ENCODE measurements around the gene MYL2.
A peak's percentile ranks its signal among the peaks of the same experiment; 100 is the strongest.

MYL2 gene

GRCh38 chr12:110937104-110937641 lies 16.8 kb upstream of the MYL2 start:
- no peak overlapping the region for H3K27ac Mint-ChIP-seq
- DNase-seq (peak; percentile 45 to 53 (median 49)), ATAC-seq (replicated peaks) (no peak)
- H3K4me1 Mint-ChIP-seq (ENCODE audit: low read depth in 2 of 2): peaks cover 6% of the 10 kb centered on the region in 2 donors
- H3K4me3 Mint-ChIP-seq: peak overlapping the region in 1 of 2 donors; percentile 25
- peaks cover 42 to 59% of the 10 kb centered on the region in 2 donors for H3K27me3 Mint-ChIP-seq
- H3K9me3 Mint-ChIP-seq: no peaks in the 10 kb centered on the region
- no peaks in the 10 kb centered on the region for H3K36me3 Mint-ChIP-seq (ENCODE audit: insufficient read depth)

- H3K4me1 Mint-ChIP-seq (ENCODE audit: low read depth in 2 of 2): peaks cover 6% of the 10 kb centered on the region in 2 donors
- H3K36me3 Mint-ChIP-seq (ENCODE audit: insufficient read depth): no peaks in the 10 kb centered on the region
- H3K27ac Mint-ChIP-seq: no peak overlapping the region
- no peak overlapping the region for H3K4me3 Mint-ChIP-seq
- DNase-seq (no peak), ATAC-seq (replicated peaks) (no peak)
- peaks cover 36 to 53% of the 10 kb centered on the region in 2 donors for H3K27me3 Mint-ChIP-seq
- no peaks in the 10 kb centered on the region for H3K9me3 Mint-ChIP-seq
Observed at GRCh38 chr12:110936367-110937103, 16.2 kb upstream of the MYL2 start.

DNA sequence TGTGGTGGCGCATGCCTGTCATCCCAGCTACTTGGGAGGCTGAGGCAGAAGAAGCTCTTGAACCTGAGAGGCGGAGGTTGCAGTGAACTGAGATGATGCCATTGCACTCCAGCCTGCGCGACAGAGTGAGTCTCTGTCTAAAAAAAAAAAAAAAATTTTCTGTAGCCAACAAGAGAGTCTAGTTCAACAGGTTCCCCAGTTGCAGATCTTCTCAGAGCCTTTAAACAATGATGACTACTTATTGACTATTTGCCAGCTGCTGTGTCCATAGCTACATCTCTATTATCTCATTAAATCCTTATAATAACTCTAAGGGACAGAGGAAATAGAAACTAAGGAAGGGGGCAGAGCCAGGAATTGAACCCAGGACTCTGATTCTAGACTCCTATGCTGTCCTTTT lies 15.2 kb upstream of the MYL2 start:
- H3K27ac Mint-ChIP-seq: no peak overlapping the region
- H3K9me3 Mint-ChIP-seq: no peaks in the 10 kb centered on the region
- DNase-seq: no peak
- H3K4me3 Mint-ChIP-seq: no peak overlapping the region
- no peak for ATAC-seq (replicated peaks)
- H3K27me3 Mint-ChIP-seq: peaks cover 34 to 43% of the 10 kb centered on the region in 2 donors
- no peaks in the 10 kb centered on the region for H3K36me3 Mint-ChIP-seq (ENCODE audit: insufficient read depth)
- H3K4me1 Mint-ChIP-seq (ENCODE audit: low read depth in 2 of 2): peaks cover 6% of the 10 kb centered on the region in 2 donors

- Mint-ChIP-seq H3K27me3 (peaks cover 34 to 37% of the 10 kb centered on the region in 2 donors), H3K27ac (no peak overlapping the region), H3K36me3 (ENCODE audit: insufficient read depth) (no peaks in the 10 kb centered on the region)
Observed at GRCh38 chr12:110934093-110934852, 13.9 kb upstream of the MYL2 start.

GRCh38 chr12:110933326-110933974 lies 13.1 kb upstream of the MYL2 start:
- H3K36me3 Mint-ChIP-seq (ENCODE audit: insufficient read depth): no peaks in the 10 kb centered on the region
- no peak overlapping the region for H3K27ac Mint-ChIP-seq
- H3K27me3 Mint-ChIP-seq: peaks cover 34 to 37% of the 10 kb centered on the region in 2 donors
- DNase-seq (no peak), ATAC-seq (replicated peaks) (no peak)
- no peak overlapping the region for H3K4me3 Mint-ChIP-seq
- no peaks in the 10 kb centered on the region for H3K9me3 Mint-ChIP-seq
- peaks cover 6% of the 10 kb centered on the region in 2 donors for H3K4me1 Mint-ChIP-seq (ENCODE audit: low read depth in 2 of 2)

More at GRCh38 chr12:110934093-110934852, 13.9 kb upstream of the MYL2 start:
- no peaks in the 10 kb centered on the region for H3K9me3 Mint-ChIP-seq
- DNase-seq (no peak), ATAC-seq (replicated peaks) (no peak)
- H3K4me1 Mint-ChIP-seq (ENCODE audit: low read depth in 2 of 2): peaks cover 6% of the 10 kb centered on the region in 2 donors
- H3K4me3 Mint-ChIP-seq: no peak overlapping the region

GRCh38 chr12:110932046-110932445 lies 11.7 kb upstream of the MYL2 start:
- peaks cover under 1 to 1% of the 10 kb centered on the region in 2 donors for H3K4me1 Mint-ChIP-seq (ENCODE audit: low read depth in 2 of 2)
- no peak overlapping the region for H3K27ac Mint-ChIP-seq
- no peak overlapping the region for H3K4me3 Mint-ChIP-seq
- H3K9me3 Mint-ChIP-seq: no peaks in the 10 kb centered on the region
- peaks cover 27 to 28% of the 10 kb centered on the region in 2 donors for H3K27me3 Mint-ChIP-seq
- no peak for DNase-seq
- ATAC-seq (replicated peaks): no peak
- no peaks in the 10 kb centered on the region for H3K36me3 Mint-ChIP-seq (ENCODE audit: insufficient read depth)

- no peak overlapping the region for H3K27ac Mint-ChIP-seq
- no peak overlapping the region for H3K4me3 Mint-ChIP-seq
- no peaks in the 10 kb centered on the region for H3K9me3 Mint-ChIP-seq
- ATAC-seq (replicated peaks) (no peak), DNase-seq (no peak)
- no peaks in the 10 kb centered on the region for H3K36me3 Mint-ChIP-seq (ENCODE audit: insufficient read depth)
- no peaks in the 10 kb centered on the region for H3K4me1 Mint-ChIP-seq (ENCODE audit: low read depth in 2 of 2)
- H3K27me3 Mint-ChIP-seq: peaks cover 21% of the 10 kb centered on the region in 2 donors
Observed at GRCh38 chr12:110931315-110931728, 10.9 kb upstream of the MYL2 start.

DNA sequence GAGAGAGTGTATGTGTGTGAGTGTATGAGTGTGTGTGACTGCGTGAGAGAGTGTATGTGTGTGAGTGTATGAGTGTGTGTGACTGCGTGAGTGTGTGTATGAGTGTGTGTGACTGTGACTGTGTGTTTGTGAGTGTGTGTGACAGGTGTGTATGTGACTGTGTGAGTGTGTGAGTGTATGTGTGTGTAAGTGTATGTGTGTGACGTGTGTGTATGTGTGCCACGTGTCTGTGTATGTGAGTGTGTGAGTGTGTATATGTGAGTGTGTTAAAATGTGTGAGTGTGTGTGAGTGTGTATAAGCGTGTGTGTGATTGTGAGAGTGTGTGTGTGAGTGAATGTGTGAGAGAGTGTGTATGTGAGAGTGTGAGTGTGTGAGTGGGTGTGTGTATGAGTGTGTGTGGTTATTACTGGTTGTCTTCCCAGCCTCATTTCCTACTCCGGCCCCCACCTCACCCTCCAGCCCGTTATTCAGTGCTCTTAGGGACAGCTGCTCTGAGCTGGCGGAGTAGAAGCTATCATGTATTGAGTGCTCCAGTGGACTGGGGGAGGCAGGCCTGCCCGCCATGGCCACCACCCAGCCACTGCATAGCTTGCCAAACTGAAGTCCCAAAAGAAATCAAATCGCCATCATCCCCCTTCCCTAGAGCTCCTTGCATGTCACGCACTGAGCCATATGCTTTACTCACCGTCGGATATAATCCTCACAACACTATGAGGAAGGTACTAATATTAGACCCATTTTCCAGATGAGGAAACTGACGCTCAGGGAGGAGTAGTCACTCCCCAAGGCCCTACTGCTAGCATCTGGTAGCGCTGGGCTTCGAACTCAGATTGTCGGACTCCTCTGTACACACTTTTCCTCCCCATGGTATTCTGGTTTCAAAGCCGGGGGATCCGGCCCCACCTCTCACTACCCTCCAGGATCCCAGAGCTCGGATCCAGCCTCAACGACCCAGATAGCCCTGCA lies 10.3 kb upstream of the MYL2 start:
- Mint-ChIP-seq H3K27ac (no peak overlapping the region), H3K27me3 (peaks cover 17 to 21% of the 10 kb centered on the region in 2 donors), H3K4me1 (ENCODE audit: low read depth in 2 of 2) (no peaks in the 10 kb centered on the region), H3K9me3 (no peaks in the 10 kb centered on the region), H3K4me3 (no peak overlapping the region), H3K36me3 (ENCODE audit: insufficient read depth) (no peaks in the 10 kb centered on the region)
- DNase-seq (no peak), ATAC-seq (replicated peaks) (no peak)

DNA sequence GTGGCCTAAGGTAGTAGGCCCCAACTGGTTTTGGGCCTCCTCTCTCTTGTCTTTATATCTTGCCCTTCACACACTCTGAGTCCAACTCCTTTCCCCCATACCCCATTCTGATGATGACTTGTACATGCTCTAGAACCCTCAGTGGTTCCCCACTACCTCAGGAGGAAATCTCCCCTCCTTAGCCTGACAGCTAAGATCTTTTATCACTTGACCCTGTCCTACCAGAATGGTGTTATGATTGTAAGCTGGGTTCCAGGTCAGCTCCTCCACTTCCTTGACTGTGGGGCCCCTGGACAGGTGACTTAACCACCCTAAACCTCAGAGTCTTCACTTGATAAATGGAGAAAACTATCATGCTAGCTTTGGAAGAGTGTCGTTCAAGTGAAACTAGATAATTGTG lies 9.4 kb upstream of the MYL2 start:
- DNase-seq (no peak), ATAC-seq (replicated peaks) (no peak)
- no peaks in the 10 kb centered on the region for H3K36me3 Mint-ChIP-seq (ENCODE audit: insufficient read depth)
- H3K4me1 Mint-ChIP-seq (ENCODE audit: low read depth in 2 of 2): no peaks in the 10 kb centered on the region
- no peaks in the 10 kb centered on the region for H3K9me3 Mint-ChIP-seq
- H3K27me3 Mint-ChIP-seq: peaks cover 22 to 25% of the 10 kb centered on the region in 2 donors
- no peak overlapping the region for H3K4me3 Mint-ChIP-seq
- H3K27ac Mint-ChIP-seq: no peak overlapping the region

DNA sequence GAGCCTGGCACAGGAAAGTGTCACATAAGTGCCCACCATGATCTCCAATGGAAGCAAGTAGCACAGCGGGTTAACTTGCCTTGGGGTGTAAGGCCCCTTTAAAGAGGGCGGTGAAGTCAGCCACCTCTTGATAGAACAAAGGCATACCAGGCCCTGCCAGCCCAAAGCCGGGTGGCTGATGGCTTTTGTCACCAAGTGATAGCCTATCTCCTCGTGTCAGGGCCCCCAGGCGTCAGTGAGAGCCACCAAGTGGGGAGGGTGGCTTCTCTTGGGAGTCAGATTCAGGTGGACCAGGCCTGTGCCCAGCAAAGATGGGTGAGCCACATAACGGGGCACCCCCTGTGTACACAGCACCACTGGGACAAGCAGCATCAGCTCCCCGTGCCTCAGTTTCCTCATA lies 8.3 kb upstream of the MYL2 start:
- no peak for DNase-seq
- no peaks in the 10 kb centered on the region for H3K4me1 Mint-ChIP-seq (ENCODE audit: low read depth in 2 of 2)
- H3K9me3 Mint-ChIP-seq: no peaks in the 10 kb centered on the region
- peaks cover 17 to 18% of the 10 kb centered on the region in 2 donors for H3K27me3 Mint-ChIP-seq
- no peak overlapping the region for H3K4me3 Mint-ChIP-seq
- ATAC-seq (replicated peaks): no peak
- H3K36me3 Mint-ChIP-seq (ENCODE audit: insufficient read depth): no peaks in the 10 kb centered on the region
- H3K27ac Mint-ChIP-seq: no peak overlapping the region

GRCh38 chr12:110927546-110927945 lies 7.2 kb upstream of the MYL2 start:
- no peak overlapping the region for H3K4me3 Mint-ChIP-seq
- no peaks in the 10 kb centered on the region for H3K9me3 Mint-ChIP-seq
- no peaks in the 10 kb centered on the region for H3K36me3 Mint-ChIP-seq (ENCODE audit: insufficient read depth)
- no peaks in the 10 kb centered on the region for H3K4me1 Mint-ChIP-seq (ENCODE audit: low read depth in 2 of 2)
- ATAC-seq (replicated peaks) (no peak), DNase-seq (no peak)
- H3K27ac Mint-ChIP-seq: no peak overlapping the region
- H3K27me3 Mint-ChIP-seq: peaks cover 21 to 24% of the 10 kb centered on the region in 2 donors

- H3K4me3 Mint-ChIP-seq: no peak overlapping the region
- no peaks in the 10 kb centered on the region for H3K36me3 Mint-ChIP-seq (ENCODE audit: insufficient read depth)
- ATAC-seq (replicated peaks) (no peak), DNase-seq (no peak)
- H3K27ac Mint-ChIP-seq: no peak overlapping the region
- peaks cover 48 to 57% of the 10 kb centered on the region in 2 donors for H3K27me3 Mint-ChIP-seq
- no peaks in the 10 kb centered on the region for H3K9me3 Mint-ChIP-seq
- H3K4me1 Mint-ChIP-seq (ENCODE audit: low read depth in 2 of 2): no peaks in the 10 kb centered on the region
Observed at GRCh38 chr12:110923692-110924334, 3.4 kb upstream of the MYL2 start.

Data from effector memory CD8-positive, alpha-beta T cell (primary cell).